HepG2 (cell line): ENCODE data around the gene LRP10.

Source experiments
- ARID3A ChIP-seq: IDR thresholded peaks from 2 replicates; pipeline ENCODE4 v1.6.1; 2012; ENCODE audit warnings: low read depth, low read length, improper control_type of control experiment
- TF ChIP-seq, protein P1 (sequence below): sonication (generic); formaldehyde crosslinking; IDR thresholded peaks from 2 replicates; pipeline ENCODE4 v1.5.0; 2020; ENCODE audit warnings: mild to moderate bottlenecking, missing genetic modification reagents, moderate library complexity

- TF ChIP-seq, protein P1, sequence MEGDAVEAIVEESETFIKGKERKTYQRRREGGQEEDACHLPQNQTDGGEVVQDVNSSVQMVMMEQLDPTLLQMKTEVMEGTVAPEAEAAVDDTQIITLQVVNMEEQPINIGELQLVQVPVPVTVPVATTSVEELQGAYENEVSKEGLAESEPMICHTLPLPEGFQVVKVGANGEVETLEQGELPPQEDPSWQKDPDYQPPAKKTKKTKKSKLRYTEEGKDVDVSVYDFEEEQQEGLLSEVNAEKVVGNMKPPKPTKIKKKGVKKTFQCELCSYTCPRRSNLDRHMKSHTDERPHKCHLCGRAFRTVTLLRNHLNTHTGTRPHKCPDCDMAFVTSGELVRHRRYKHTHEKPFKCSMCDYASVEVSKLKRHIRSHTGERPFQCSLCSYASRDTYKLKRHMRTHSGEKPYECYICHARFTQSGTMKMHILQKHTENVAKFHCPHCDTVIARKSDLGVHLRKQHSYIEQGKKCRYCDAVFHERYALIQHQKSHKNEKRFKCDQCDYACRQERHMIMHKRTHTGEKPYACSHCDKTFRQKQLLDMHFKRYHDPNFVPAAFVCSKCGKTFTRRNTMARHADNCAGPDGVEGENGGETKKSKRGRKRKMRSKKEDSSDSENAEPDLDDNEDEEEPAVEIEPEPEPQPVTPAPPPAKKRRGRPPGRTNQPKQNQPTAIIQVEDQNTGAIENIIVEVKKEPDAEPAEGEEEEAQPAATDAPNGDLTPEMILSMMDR (CRISPR knock-in tag): no peak
- TF ChIP-seq ARID3A: no peak
Measured at GRCh38 chr14:22841311-22841710, 30.2 kb upstream of the LRP10 start.
